Keratinocyte (primary cell): ENCODE data around the gene ATG4D. TPM values are rescaled to one million over a fixed set of nuclear protein-coding genes. Genes with fewer than 3 reads are reported as not detected.

Experiments
- DNase-seq: peaks from one replicate; pipeline ENCODE4 v3.0.0-alpha.2; 2011; ENCODE audit warnings: low read depth, missing footprints, low spot score
- FAIRE-seq: peaks from 2 replicates; lab custom pipeline; 2011; peaks lifted over from hg19 to GRCh38; lab: Jason Lieb, UNC
- H2AFZ ChIP-seq: 2 replicates; pipeline ENCODE4 v1.6.0; 2012; ENCODE audit warnings: low read length, control low read depth, inconsistent platforms; ENCODE audit not compliant: control insufficient read depth
- H3K27ac ChIP-seq: 2 replicates; pipeline ENCODE4 v1.5.1; 2011; ENCODE audit warnings: low read length; ENCODE audit not compliant: control insufficient read depth, insufficient read depth
- H3K27me3 ChIP-seq: 3 replicates; pipeline ENCODE4 v1.6.0; 2011; ENCODE audit warnings: low read length; ENCODE audit not compliant: control insufficient read depth, insufficient read depth; ENCODE audit errors: extremely low read depth
- H3K36me3 ChIP-seq, 2 experiments: 2 replicates in 1 of 2; 3 replicates in 1 of 2; pipeline ENCODE4 v1.5.1; 2011; ENCODE audit warnings: low read length in 2 of 2, mild to moderate bottlenecking in 1 of 2; ENCODE audit not compliant: control insufficient read depth in 2 of 2, insufficient read depth in 2 of 2; ENCODE audit errors: extremely low read depth in 1 of 2
- H3K4me1 ChIP-seq: 3 replicates; pipeline ENCODE4 v1.5.1; 2011; ENCODE audit warnings: low read length; ENCODE audit not compliant: control insufficient read depth, insufficient read depth; ENCODE audit errors: extremely low read depth
- H3K4me2 ChIP-seq: 3 replicates; pipeline ENCODE4 v1.6.0; 2011; ENCODE audit warnings: low read depth, low read length; ENCODE audit not compliant: control insufficient read depth, insufficient read depth; ENCODE audit errors: extremely low read depth
- H3K4me3 ChIP-seq, 3 experiments: fragments of 200-600 bp in 1 of 3; sonication (generic) in 1 of 3; 2 replicates in 2 of 3; 3 replicates in 1 of 3; pipeline ENCODE4 v1.5.1; 2011 to 2016; ENCODE audit warnings: low read length in 3 of 3, mild to moderate bottlenecking in 3 of 3, control low read depth in 2 of 3, inconsistent platforms in 1 of 3, low read depth in 1 of 3, mixed read lengths in 1 of 3, mixed run types in 1 of 3, moderate library complexity in 1 of 3; ENCODE audit not compliant: control insufficient read depth in 2 of 3, insufficient read depth in 2 of 3; ENCODE audit errors: extremely low read depth in 1 of 3
- H3K79me2 ChIP-seq: 2 replicates; pipeline ENCODE4 v1.6.0; 2012; ENCODE audit warnings: low read length; ENCODE audit not compliant: control insufficient read depth, insufficient read depth
- H3K9ac ChIP-seq: 3 replicates; pipeline ENCODE4 v1.6.0; 2011; ENCODE audit warnings: low read length; ENCODE audit not compliant: control insufficient read depth, insufficient read depth; ENCODE audit errors: extremely low read depth
- H3K9me1 ChIP-seq: 3 replicates; pipeline ENCODE4 v1.6.0; 2011; ENCODE audit warnings: low read length; ENCODE audit not compliant: control insufficient read depth, insufficient read depth; ENCODE audit errors: extremely low read depth
- H3K9me3 ChIP-seq: 2 replicates; pipeline ENCODE4 v1.5.1; 2012; ENCODE audit warnings: low read depth, low read length; ENCODE audit not compliant: control insufficient read depth
- H4K20me1 ChIP-seq: 3 replicates; pipeline ENCODE4 v1.6.0; 2011; ENCODE audit warnings: low read length; ENCODE audit not compliant: control insufficient read depth, insufficient read depth; ENCODE audit errors: extremely low read depth
- CTCF ChIP-seq, 3 experiments: IDR thresholded peaks in 1 of 3; conservative IDR thresholded peaks in 1 of 3; optimal IDR thresholded peaks in 1 of 3; 2 replicates in 2 of 3; 3 replicates in 1 of 3; pipeline versions ENCODE3 to v1.5.1; 2011; ENCODE audit warnings: low read length in 3 of 3, mild to moderate bottlenecking in 3 of 3, moderate library complexity in 2 of 3, control low read depth in 1 of 3, inconsistent platforms in 1 of 3; ENCODE audit not compliant: insufficient read depth in 2 of 3; ENCODE audit errors: extremely low read depth in 1 of 3
- EZH2 ChIP-seq: IDR thresholded peaks from one replicate; pipeline ENCODE4 v1.6.1; 2012; ENCODE audit warnings: inconsistent platforms, mild to moderate bottlenecking, low read length, moderate library complexity
- dilution Hi-C: fragments of 300-500 bp; cut with MboI; formaldehyde crosslinking; loops from one replicate; pipeline ENCODE4 v1.7.0; 2020; ENCODE audit warnings: low sequenced_read_pairs; ENCODE audit not compliant: extremely low pct_ligation_motif_present
- polyA plus RNA-seq, 5 experiments: library from polyadenylated mRNA; depleted of rRNA in 3 of 5; stranded (reverse) in 3 of 5; stranded (forward) in 1 of 5; unstranded in 1 of 5; fragments of >200 nt; gene quantifications; 1 replicate in 1 of 5; 2 replicates in 3 of 5; 3 replicates in 1 of 5; pipeline versions ENCODE4 v1.2.1 to v1.2.3, GENCODE V29; 2011 to 2012; ENCODE audit warnings: missing spikeins in 2 of 5, low read depth in 1 of 5, low replicate concordance in 1 of 5

Gene ATG4D
- polyA plus RNA-seq, 1 donor (not counting 4 experiments of a cell fraction or from before 2014, with no cell fraction given), result 12.6 TPM

- H3K9me3 ChIP-seq, result no peaks in the 10 kb centered on the region
- no peak overlapping the region for H2AFZ ChIP-seq
- no peaks in the 10 kb centered on the region for H3K27me3 ChIP-seq
- H3K4me1 ChIP-seq, result no peaks in the 10 kb centered on the region
- no peak for FAIRE-seq
- dilution Hi-C loops, result no loop called here
- TF ChIP-seq CTCF (optimal IDR thresholded peaks at IDR 0.05 in 1 of 3, IDR thresholded peaks at IDR 0.05 in 1 of 3, conservative IDR thresholded peaks at IDR 0.05 in 1 of 3; ENCODE audit: extremely low read depth in 1 of 3, insufficient read depth in 2 of 3, low read length in 3 of 3), result no peak
- TF ChIP-seq EZH2, result no peak
- no peaks in the 10 kb centered on the region for H3K9me1 ChIP-seq
- H3K36me3 ChIP-seq, result peaks cover 31% of the 10 kb centered on the region in 2 experiments
- DNase-seq, result no peak
- H3K79me2 ChIP-seq, result peaks cover 6% of the 10 kb centered on the region
- H3K9ac ChIP-seq, result no peak overlapping the region
- H4K20me1 ChIP-seq, result peaks cover 6% of the 10 kb centered on the region
- H3K4me3 ChIP-seq, result no peak overlapping the region
- H3K27ac ChIP-seq, result no peak overlapping the region
- no peak overlapping the region for H3K4me2 ChIP-seq
Observed at GRCh38 chr19:10577951-10578350, 34.2 kb downstream of the ATG4D start.

- TF ChIP-seq EZH2 (no peak), CTCF (optimal IDR thresholded peaks at IDR 0.05 in 1 of 3, IDR thresholded peaks at IDR 0.05 in 1 of 3, conservative IDR thresholded peaks at IDR 0.05 in 1 of 3; ENCODE audit: extremely low read depth in 1 of 3, insufficient read depth in 2 of 3, low read length in 3 of 3) (peak; percentile 94 to 99 (median 98))
- Histone ChIP-seq H3K36me3 (peaks cover 22 to 27% of the 10 kb centered on the region in 2 experiments), H3K4me1 (no peaks in the 10 kb centered on the region), H3K79me2 (peaks cover 15% of the 10 kb centered on the region), H3K9me3 (no peaks in the 10 kb centered on the region), H3K4me2 (no peak overlapping the region), H3K27me3 (no peaks in the 10 kb centered on the region), H3K9me1 (no peaks in the 10 kb centered on the region), H4K20me1 (peaks cover 6% of the 10 kb centered on the region), H3K9ac (no peak overlapping the region), H2AFZ (no peak overlapping the region), H3K4me3 (no peak overlapping the region), H3K27ac (no peak overlapping the region)
- peak; percentile 46 for FAIRE-seq
- DNase-seq, result no peak
- dilution Hi-C loops, result no loop called here
Observed at GRCh38 chr19:10580979-10581631, 37.4 kb downstream of the ATG4D start.
